ENCODE measurements around the gene ARHGEF3.
"Not testable (repeated sequence)": the region's sequence is repeated elsewhere in the genome, so short reads cannot be mapped to it uniquely, and the experiment has no call there.

DNA sequence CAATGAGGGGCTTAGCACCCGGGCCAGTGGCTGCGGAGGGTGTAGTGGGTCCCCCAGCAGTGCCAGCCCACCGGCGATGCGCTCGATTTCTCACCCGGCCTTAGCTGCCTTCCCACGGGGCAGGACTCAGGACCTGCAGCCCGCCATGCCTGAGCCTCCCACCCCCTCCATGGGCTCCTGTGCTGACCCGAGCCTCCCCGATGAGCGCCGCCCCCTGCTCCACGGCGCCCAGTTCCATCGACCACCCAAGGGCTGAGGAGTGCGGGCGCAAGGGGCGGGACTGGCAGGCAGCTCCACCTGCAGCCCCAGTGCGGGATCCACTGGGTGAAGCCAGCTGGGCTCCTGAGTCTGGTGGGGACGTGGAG lies 109.8 kb downstream of the ARHGEF3 start:
- TF ChIP-seq, protein P1, sequence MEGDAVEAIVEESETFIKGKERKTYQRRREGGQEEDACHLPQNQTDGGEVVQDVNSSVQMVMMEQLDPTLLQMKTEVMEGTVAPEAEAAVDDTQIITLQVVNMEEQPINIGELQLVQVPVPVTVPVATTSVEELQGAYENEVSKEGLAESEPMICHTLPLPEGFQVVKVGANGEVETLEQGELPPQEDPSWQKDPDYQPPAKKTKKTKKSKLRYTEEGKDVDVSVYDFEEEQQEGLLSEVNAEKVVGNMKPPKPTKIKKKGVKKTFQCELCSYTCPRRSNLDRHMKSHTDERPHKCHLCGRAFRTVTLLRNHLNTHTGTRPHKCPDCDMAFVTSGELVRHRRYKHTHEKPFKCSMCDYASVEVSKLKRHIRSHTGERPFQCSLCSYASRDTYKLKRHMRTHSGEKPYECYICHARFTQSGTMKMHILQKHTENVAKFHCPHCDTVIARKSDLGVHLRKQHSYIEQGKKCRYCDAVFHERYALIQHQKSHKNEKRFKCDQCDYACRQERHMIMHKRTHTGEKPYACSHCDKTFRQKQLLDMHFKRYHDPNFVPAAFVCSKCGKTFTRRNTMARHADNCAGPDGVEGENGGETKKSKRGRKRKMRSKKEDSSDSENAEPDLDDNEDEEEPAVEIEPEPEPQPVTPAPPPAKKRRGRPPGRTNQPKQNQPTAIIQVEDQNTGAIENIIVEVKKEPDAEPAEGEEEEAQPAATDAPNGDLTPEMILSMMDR (conservative IDR thresholded peaks at IDR 0.05): not testable (repeated sequence)
- not testable (repeated sequence) for TF ChIP-seq ZFX (IDR thresholded peaks at IDR 0.05)
